ENCODE data around the gene MOB3A. TPM values are rescaled to one million over a fixed set of nuclear protein-coding genes. Genes with fewer than 3 reads are reported as not detected.
A peak's percentile ranks its signal among the peaks of the same experiment; 100 is the strongest.

Gene MOB3A
- total and polyA plus RNA-seq, 12 donors: 5.5 to 54.0 (median 37.1) TPM

DNA sequence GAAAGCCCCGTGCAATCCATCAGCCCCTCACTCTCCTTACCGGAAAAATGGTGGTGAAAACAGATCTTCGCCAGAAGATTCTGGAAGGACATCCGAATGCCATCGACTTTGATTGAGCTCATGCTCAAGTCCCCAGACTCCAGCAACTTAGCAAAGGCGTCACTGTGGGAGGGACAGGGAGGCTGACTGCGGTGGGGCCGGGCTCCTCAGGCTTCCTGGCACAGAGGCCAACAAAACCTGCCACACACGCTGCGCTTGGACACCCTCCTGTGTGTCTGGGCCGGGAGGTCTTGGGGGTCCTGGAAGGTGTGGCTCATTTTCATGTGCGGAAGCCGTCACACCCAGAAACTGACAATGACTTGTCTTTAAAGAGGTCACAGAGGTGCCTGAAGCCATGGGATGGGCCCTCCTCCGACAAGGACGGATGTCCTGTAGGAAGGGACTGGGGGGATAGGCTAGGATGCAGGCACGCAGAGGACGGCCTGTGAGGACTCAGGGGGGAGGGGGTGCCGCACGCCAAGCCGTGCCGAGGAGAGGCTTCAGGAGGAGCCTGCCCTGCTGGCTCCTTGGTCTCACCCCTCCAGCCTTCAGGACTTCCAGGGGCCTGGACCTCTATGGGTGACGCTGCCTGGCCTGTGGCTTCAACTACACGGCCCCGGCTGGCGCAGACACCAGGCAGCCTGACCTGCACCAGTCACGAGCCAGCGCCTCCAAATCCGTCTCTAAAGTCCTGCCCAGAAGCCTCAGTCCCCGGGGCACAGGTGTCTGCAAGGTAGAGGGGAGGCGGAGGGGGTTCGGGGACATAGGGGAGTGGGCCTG is 13.1 kb upstream of the MOB3A start:
- no peaks in the 10 kb centered on the region for H3K9me3 ChIP-seq (replicated peaks in 1 of 3)
- H3K27ac ChIP-seq: peak overlapping the region in 1 of 5 donors; percentile 58
- H3K4me3 ChIP-seq: no peak overlapping the region
- H3K36me3 ChIP-seq (replicated peaks in 1 of 2): peaks cover 0 to 90% of the 10 kb centered on the region in 2 donors
- TF ChIP-seq, protein P1, sequence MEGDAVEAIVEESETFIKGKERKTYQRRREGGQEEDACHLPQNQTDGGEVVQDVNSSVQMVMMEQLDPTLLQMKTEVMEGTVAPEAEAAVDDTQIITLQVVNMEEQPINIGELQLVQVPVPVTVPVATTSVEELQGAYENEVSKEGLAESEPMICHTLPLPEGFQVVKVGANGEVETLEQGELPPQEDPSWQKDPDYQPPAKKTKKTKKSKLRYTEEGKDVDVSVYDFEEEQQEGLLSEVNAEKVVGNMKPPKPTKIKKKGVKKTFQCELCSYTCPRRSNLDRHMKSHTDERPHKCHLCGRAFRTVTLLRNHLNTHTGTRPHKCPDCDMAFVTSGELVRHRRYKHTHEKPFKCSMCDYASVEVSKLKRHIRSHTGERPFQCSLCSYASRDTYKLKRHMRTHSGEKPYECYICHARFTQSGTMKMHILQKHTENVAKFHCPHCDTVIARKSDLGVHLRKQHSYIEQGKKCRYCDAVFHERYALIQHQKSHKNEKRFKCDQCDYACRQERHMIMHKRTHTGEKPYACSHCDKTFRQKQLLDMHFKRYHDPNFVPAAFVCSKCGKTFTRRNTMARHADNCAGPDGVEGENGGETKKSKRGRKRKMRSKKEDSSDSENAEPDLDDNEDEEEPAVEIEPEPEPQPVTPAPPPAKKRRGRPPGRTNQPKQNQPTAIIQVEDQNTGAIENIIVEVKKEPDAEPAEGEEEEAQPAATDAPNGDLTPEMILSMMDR (IDR thresholded peaks at IDR 0.05): no peak
- no peak for TF ChIP-seq POLR2A (IDR thresholded peaks at IDR 0.05)
- 79 to 90% (median 85%) methylated on average over 19 to 31 of the region's 31 CpGs for WGBS, 4 donors
- no peak for DNase-seq
- no peaks in the 10 kb centered on the region for H3K27me3 ChIP-seq
- intact Hi-C loops (cut with DNase I): no loop called here
- H3K4me1 ChIP-seq (replicated peaks in 1 of 2): no peaks in the 10 kb centered on the region

DNA sequence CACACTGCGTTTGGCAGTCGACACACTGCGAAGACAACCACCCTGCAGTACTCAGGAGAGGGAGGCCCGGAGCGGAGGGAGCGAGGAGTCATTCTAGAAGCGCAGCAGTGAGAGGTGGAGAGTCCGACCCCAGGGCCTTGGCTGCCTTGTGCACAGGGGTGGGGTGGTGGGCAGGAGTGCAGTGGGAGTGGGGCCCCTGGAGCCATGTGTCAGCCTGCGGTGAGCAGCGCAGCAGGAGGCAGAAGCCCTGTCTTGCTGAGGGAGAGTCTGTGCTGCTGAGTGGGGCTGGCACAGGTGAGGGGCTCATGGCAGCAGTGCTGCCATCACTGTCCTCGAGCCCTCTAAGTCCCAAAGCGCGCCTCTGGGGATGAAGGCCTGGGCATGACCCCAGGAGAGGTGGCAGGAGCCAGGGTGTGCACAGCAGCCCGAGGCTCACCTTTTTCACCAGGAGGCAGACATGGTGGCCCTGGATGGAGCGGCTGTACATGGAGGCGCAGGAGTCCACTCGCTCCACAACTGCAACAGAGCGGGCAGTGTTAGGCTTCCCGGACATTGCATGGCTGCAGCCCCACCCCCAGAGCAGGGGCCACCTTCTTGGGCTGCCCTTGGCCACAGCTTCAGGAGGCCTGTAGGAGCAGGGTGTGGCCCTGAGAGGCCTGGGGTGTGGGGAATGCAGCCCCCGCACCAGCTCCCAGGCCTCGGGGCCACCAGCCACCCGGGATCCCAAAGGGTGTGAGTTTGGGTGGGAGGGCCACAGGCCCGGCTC is 12.3 kb upstream of the MOB3A start:
- intact Hi-C loops (cut with DNase I): no loop called here
- peaks cover 0 to 83% of the 10 kb centered on the region in 2 donors for H3K36me3 ChIP-seq (replicated peaks in 1 of 2)
- TF ChIP-seq POLR2A (IDR thresholded peaks at IDR 0.05): no peak

DNA sequence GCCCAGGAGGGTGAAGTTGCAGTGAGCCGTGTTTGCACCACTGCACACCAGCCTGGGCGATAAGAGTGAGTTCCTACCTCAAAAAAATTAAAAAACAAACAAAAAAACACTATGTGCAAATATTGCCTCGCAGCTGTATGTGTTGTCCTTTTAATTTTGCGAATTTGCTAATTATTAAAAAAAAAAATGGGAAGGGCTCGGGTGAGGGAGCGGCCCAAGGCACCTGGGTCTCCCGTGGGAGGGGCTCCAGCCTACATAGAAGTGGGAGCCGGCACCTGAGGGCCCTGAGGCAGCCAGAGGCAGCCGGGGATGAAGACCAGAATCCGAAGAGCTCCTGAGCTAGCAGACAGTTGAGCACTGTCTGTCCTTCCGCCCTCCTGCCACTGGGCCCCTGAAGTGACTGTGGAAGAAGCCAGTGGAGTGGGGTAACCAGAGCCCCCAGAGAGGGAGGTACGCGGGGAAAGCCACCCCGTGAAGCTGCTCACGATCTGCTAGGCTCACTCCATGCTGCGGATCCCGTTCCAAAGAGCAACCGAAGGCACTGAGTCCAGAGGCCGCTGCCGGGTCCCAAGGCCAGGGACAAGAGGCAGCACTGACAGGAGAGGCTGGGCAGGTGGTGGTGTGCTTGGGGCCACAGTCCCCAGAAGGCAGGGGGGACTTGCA is 7.0 kb upstream of the MOB3A start:
- H3K27ac ChIP-seq: no peak overlapping the region
- 75 to 84% (median 81%) methylated on average over 17 to 20 of the region's 20 CpGs for whole genome bisulfite sequencing, 4 donors
- no peaks in the 10 kb centered on the region for H3K4me1 ChIP-seq (replicated peaks in 1 of 2)
- H3K9me3 ChIP-seq (replicated peaks in 1 of 3): no peaks in the 10 kb centered on the region
- H3K27me3 ChIP-seq: no peaks in the 10 kb centered on the region
- intact Hi-C loops (cut with DNase I): no loop called here
- TF ChIP-seq, protein P1 (IDR thresholded peaks at IDR 0.05): no peak
- TF ChIP-seq POLR2A (IDR thresholded peaks at IDR 0.05): no peak
- peaks cover 0 to 68% of the 10 kb centered on the region in 2 donors for H3K36me3 ChIP-seq (replicated peaks in 1 of 2)
- DNase-seq: no peak
- no peak overlapping the region for H3K4me3 ChIP-seq

More for the DNA sequence above, 12.3 kb upstream of the MOB3A start:
- 87 to 95% (median 93%) methylated on average over 14 to 23 of the region's 23 CpGs for WGBS, 4 donors
- H3K4me3 ChIP-seq: no peak overlapping the region
- no peaks in the 10 kb centered on the region for H3K9me3 ChIP-seq (replicated peaks in 1 of 3)
- peak overlapping the region in 1 of 5 donors; percentile 58 for H3K27ac ChIP-seq
- H3K4me1 ChIP-seq (replicated peaks in 1 of 2): no peaks in the 10 kb centered on the region
- no peaks in the 10 kb centered on the region for H3K27me3 ChIP-seq
- no peak for DNase-seq

DNA sequence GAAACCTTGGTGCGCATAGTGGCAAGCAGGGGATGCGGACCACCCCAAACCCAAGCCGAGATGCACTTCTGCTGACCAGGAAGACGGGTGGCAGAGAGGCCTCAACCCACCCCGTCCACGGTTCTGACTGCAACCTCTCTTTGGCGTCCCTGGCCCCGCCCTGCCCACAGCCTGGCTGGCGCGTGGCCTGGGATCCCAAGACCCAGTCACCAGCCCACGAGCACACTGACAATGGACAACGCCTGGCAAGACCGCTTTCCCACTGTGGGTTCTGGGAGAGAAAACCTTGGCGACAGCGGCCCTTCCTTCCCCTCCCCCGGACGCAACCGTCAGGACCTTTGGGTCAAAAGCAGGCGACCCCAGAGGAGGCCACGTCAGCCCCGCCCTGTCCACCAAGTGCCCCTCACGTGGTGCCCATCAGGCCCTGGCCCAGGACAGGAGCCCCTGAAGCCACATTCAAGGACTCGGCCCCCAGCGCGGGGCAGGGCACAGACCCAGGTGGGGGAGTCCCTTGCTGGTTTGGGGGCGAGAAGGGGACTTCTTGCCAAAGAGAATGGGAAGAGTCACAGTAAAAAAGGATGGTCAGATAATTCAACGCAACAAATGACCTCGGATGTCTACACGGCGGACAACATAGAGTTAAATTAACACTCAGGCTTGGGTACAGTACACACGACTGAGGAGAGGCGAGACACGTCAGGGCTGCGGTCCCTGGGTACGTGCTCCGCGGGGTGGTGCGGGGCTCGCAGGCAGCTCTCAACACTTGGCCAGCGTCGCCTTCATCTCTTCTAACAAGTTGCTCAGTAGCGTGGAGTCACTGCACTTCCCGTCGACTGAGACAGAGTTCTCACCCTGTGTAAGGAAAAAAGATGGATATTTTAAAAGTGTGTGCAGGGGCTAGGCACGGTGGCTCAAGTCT is 5.5 kb upstream of the MOB3A start:
- no peak for DNase-seq
- no peaks in the 10 kb centered on the region for H3K27me3 ChIP-seq
- H3K4me3 ChIP-seq: no peak overlapping the region
- WGBS, 4 donors: 88 to 91% (median 90%) methylated on average over 35 to 45 of the region's 45 CpGs
- intact Hi-C loops (cut with DNase I): no loop called here
- peaks cover 0 to 54% of the 10 kb centered on the region in 2 donors for H3K36me3 ChIP-seq (replicated peaks in 1 of 2)
- H3K4me1 ChIP-seq (replicated peaks in 1 of 2): peaks cover 6 to 10% of the 10 kb centered on the region in 2 donors
- H3K9me3 ChIP-seq (replicated peaks in 1 of 3): no peaks in the 10 kb centered on the region
- no peak overlapping the region for H3K27ac ChIP-seq
- TF ChIP-seq POLR2A (IDR thresholded peaks at IDR 0.05): no peak
- TF ChIP-seq, protein P1 (IDR thresholded peaks at IDR 0.05): no peak

Data from adrenal gland (tissue), 12 donors.